AG09319 (cell line): Measurements from ENCODE around the gene C11orf16.
"Not testable (repeated sequence)": the region's sequence is repeated elsewhere in the genome, so short reads cannot be mapped to it uniquely, and the experiment has no call there.

Experiments
- DNase-seq: peaks from one replicate; pipeline ENCODE4 v3.0.0-alpha.2; 2010; ENCODE audit warnings: low read depth; ENCODE audit errors: extremely low read depth
- CTCF ChIP-seq: IDR thresholded peaks from 2 replicates; pipeline ENCODE4 v1.5.1; 2011; ENCODE audit warnings: low read depth, mild to moderate bottlenecking, inconsistent platforms, low read length, moderate library complexity

The C11orf16 gene

GRCh38 chr11:8948886-8949285, 16.1 kb upstream of the C11orf16 start:
- TF ChIP-seq CTCF: no peak

GRCh38 chr11:8947230-8947943, 14.6 kb upstream of the C11orf16 start:
- no peak for TF ChIP-seq CTCF
- no peak for DNase-seq

More at GRCh38 chr11:8948886-8949285, 16.1 kb upstream of the C11orf16 start:
- no peak for DNase-seq

GRCh38 chr11:8942518-8943066, 9.8 kb upstream of the C11orf16 start, which contains the start of gene ASCL3:
ASCL3 (minus strand) TSS chr11:8943016; CDS start chr11:8938161, 4,855 bp downstream.
- DNase-seq: no peak

GRCh38 chr11:8941341-8942103, 8.8 kb upstream of the C11orf16 start:
- no peak for TF ChIP-seq CTCF
- DNase-seq: no peak

More at GRCh38 chr11:8942518-8943066, 9.8 kb upstream of the C11orf16 start, which contains the start of gene ASCL3:
- no peak for TF ChIP-seq CTCF

GRCh38 chr11:8937659-8938058, 4.9 kb upstream of the C11orf16 start:
- no peak for TF ChIP-seq CTCF
- DNase-seq: no peak

- no peak for DNase-seq
- no peak for TF ChIP-seq CTCF
These were observed 4.4 kb upstream of the C11orf16 start for GRCh38 chr11:8937159-8937558.

GRCh38 chr11:8935789-8936188, 3.0 kb upstream of the C11orf16 start:
- not testable (repeated sequence) for DNase-seq
